ENCODE results near the gene MTMR2.

DNA sequence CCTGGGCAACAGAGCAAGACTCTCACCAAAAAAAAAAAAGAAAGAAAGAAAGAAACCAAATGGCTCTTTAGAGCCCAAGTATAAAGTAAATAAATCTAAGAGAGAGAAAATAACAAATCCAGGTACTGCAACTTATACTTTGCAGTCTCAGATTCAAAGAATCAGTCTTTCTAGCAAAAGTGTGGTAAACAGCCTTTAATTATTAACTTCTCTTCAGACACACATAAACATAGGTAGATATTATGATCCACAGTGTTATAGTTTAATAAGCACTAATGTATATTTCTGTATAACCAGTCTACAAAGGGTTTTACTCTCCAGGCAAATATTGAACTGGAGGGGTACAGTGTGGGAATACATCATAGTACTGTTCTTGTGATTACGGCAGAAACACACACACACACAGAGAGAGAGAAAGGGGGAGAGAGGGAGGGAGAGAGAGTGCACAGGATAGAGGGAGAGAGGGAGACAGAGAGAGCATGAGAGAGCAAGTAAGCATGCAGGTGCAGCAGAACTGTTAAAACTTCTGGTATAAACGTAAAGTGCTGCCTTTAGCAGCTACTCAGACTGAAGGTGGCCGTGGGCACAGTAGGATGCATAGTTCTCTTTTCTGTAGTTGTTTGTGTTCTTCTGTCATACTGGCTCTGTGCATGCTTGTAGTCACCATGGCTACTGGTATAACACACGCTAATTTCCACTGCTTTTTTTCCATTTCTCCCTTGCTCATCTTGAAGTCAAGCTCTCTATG is 32.3 kb downstream of the MTMR2 start:
- TF ChIP-seq ZC3H4 (CRISPR knock-in tag; IDR thresholded peaks at IDR 0.05; ENCODE audit: borderline replicate concordance) (no peak), JUND (IDR thresholded peaks at IDR 0.05; ENCODE audit: borderline replicate concordance, low read depth, low read length) (no peak), JUND (tag; IDR thresholded peaks at IDR 0.05; ENCODE audit: borderline replicate concordance, low read depth, low read length) (no peak), L3MBTL2 (IDR thresholded peaks at IDR 0.05) (no peak), POLR2A (conservative IDR thresholded peaks at IDR 0.05) (no peak), SMAD1 (IDR thresholded peaks at IDR 0.05; ENCODE audit: low read depth, low read length, partially characterized antibody) (no peak), TCF7L2 (IDR thresholded peaks at IDR 0.05; ENCODE audit: low read depth, low read length) (no peak)
- TF ChIP-seq, protein P1, sequence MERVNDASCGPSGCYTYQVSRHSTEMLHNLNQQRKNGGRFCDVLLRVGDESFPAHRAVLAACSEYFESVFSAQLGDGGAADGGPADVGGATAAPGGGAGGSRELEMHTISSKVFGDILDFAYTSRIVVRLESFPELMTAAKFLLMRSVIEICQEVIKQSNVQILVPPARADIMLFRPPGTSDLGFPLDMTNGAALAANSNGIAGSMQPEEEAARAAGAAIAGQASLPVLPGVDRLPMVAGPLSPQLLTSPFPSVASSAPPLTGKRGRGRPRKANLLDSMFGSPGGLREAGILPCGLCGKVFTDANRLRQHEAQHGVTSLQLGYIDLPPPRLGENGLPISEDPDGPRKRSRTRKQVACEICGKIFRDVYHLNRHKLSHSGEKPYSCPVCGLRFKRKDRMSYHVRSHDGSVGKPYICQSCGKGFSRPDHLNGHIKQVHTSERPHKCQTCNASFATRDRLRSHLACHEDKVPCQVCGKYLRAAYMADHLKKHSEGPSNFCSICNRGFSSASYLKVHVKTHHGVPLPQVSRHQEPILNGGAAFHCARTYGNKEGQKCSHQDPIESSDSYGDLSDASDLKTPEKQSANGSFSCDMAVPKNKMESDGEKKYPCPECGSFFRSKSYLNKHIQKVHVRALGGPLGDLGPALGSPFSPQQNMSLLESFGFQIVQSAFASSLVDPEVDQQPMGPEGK (CRISPR knock-in tag; IDR thresholded peaks at IDR 0.05; ENCODE audit: borderline replicate concordance): no peak
